GM23338 (cell line): ENCODE data around the gene RLF. TPM values are rescaled to one million over a fixed set of nuclear protein-coding genes. Genes with fewer than 3 reads are reported as not detected.

Source experiments
- ATAC-seq: fragments of 200-7000 bp; cut with Tn5 transposase; 3 replicates; pipeline ENCODE4 v1.9.1; 2020
- DNase-seq: peaks from one replicate; pipeline ENCODE4 v3.0.0-alpha.2; 2015; ENCODE audit warnings: low spot score
- H2AFZ ChIP-seq: fragments of 200-600 bp; sonication (generic); 2 replicates; pipeline ENCODE4 v1.8.0; 2016; ENCODE audit warnings: antibody characterized with exemption, mild to moderate bottlenecking, moderate library complexity
- H3F3A ChIP-seq: fragments of 200-600 bp; sonication (generic); replicated peaks from 2 replicates; pipeline ENCODE4 v1.8.0; 2017; ENCODE audit warnings: antibody characterized with exemption, mixed run types, low read depth
- H3K27ac ChIP-seq: fragments of 200-600 bp; sonication (generic); 2 replicates; pipeline ENCODE4 v1.6.1; 2016; ENCODE audit warnings: low read depth
- H3K27me3 ChIP-seq: fragments of 200-600 bp; sonication (generic); 2 replicates; pipeline ENCODE4 v1.8.0; 2016; ENCODE audit warnings: mild to moderate bottlenecking, mixed run types, moderate library complexity; ENCODE audit not compliant: insufficient read depth
- H3K36me3 ChIP-seq: fragments of 200-600 bp; sonication (generic); 2 replicates; pipeline ENCODE4 v1.8.0; 2016; ENCODE audit warnings: mild to moderate bottlenecking; ENCODE audit not compliant: insufficient read depth
- H3K4me1 ChIP-seq: fragments of 200-600 bp; sonication (generic); 2 replicates; pipeline ENCODE4 v1.8.0; 2016; ENCODE audit warnings: mild to moderate bottlenecking, moderate library complexity; ENCODE audit not compliant: insufficient read depth
- H3K4me2 ChIP-seq: fragments of 200-600 bp; sonication (generic); 2 replicates; pipeline ENCODE4 v1.7.1; 2017; ENCODE audit warnings: mixed run types
- H3K4me3 ChIP-seq: fragments of 200-600 bp; sonication (generic); 2 replicates; pipeline ENCODE4 v1.6.1; 2016; ENCODE audit warnings: mixed run types
- H3K79me2 ChIP-seq: fragments of 200-600 bp; sonication (generic); replicated peaks from 2 replicates; pipeline ENCODE4 v1.8.0; 2017; ENCODE audit warnings: mild to moderate bottlenecking; ENCODE audit not compliant: insufficient read depth
- H3K9me2 ChIP-seq: fragments of 200-600 bp; sonication (generic); 2 replicates; pipeline ENCODE4 v1.8.0; 2017; ENCODE audit not compliant: insufficient read depth
- H4K20me1 ChIP-seq: fragments of 200-600 bp; sonication (generic); replicated peaks from 2 replicates; pipeline ENCODE4 v1.8.0; 2017; ENCODE audit warnings: mild to moderate bottlenecking; ENCODE audit not compliant: insufficient read depth
- H3K27ac Mint-ChIP-seq: 2 replicates; pipeline ENCODE4 v1.8.0; 2020; ENCODE audit warnings: inconsistent platforms, mild to moderate bottlenecking, moderate library complexity, mixed read lengths
- H3K27me3 Mint-ChIP-seq: 3 replicates; pipeline ENCODE4 v1.8.0; 2022; ENCODE audit warnings: low read depth, mild to moderate bottlenecking, moderate library complexity, mixed read lengths, inconsistent platforms; ENCODE audit not compliant: insufficient read depth, poor library complexity
- H3K36me3 Mint-ChIP-seq: 3 replicates; pipeline ENCODE4 v1.8.0; 2021; ENCODE audit warnings: low read depth, mild to moderate bottlenecking, inconsistent platforms, moderate library complexity, mixed read lengths
- H3K4me1 Mint-ChIP-seq: 3 replicates; pipeline ENCODE4 v1.8.0; 2020; ENCODE audit warnings: mild to moderate bottlenecking, inconsistent platforms, mixed read lengths
- H3K4me3 Mint-ChIP-seq: 3 replicates; pipeline ENCODE4 v1.8.0; 2021; ENCODE audit warnings: moderate library complexity, mild to moderate bottlenecking, inconsistent platforms, mixed read lengths
- H3K9me3 Mint-ChIP-seq: 3 replicates; pipeline ENCODE4 v1.8.0; 2020; ENCODE audit warnings: moderate library complexity, mild to moderate bottlenecking, inconsistent platforms, mixed read lengths
- CREB1 ChIP-seq: fragments of 250-450 bp; sonication (Bioruptor Pico); IDR thresholded peaks from 2 replicates; pipeline ENCODE4 v1.5.0; 2020; ENCODE audit warnings: low read depth, mild to moderate bottlenecking, moderate library complexity
- CTCF ChIP-seq, 2 experiments: fragments of 200-600 bp in 1 of 2; sonication (generic) in 1 of 2; conservative IDR thresholded peaks; 2 replicates each; pipeline versions ENCODE4 v1.5.1 to v1.6.1; 2016 to 2017; ENCODE audit warnings: antibody characterized with exemption in 2 of 2, low read depth in 2 of 2, mild to moderate bottlenecking in 2 of 2, moderate library complexity in 1 of 2
- ETS1 ChIP-seq: IDR thresholded peaks from 2 replicates; pipeline ENCODE4 v1.6.1; 2016; ENCODE audit warnings: antibody characterized with exemption
- EZH2 ChIP-seq: fragments of 200-600 bp; sonication (generic); IDR thresholded peaks from one replicate; pipeline ENCODE4 v1.8.0; 2017; ENCODE audit warnings: antibody characterized with exemption, mild to moderate bottlenecking, low read depth; ENCODE audit not compliant: unreplicated experiment
- EZH2phosphoT487 ChIP-seq: fragments of 200-600 bp; sonication (generic); IDR thresholded peaks from one replicate; pipeline ENCODE4 v1.8.1; 2018; ENCODE audit warnings: antibody characterized with exemption; ENCODE audit not compliant: unreplicated experiment
- JUNB ChIP-seq: IDR thresholded peaks from one replicate; pipeline ENCODE4 v1.6.1; 2016; ENCODE audit warnings: antibody characterized with exemption; ENCODE audit not compliant: unreplicated experiment
- NANOG ChIP-seq: IDR thresholded peaks from 2 replicates; pipeline ENCODE4 v1.6.1; 2016; ENCODE audit warnings: antibody characterized with exemption, borderline replicate concordance
- POLR2AphosphoS5 ChIP-seq: IDR thresholded peaks from 2 replicates; pipeline ENCODE4 v1.6.1; 2016; ENCODE audit warnings: antibody characterized with exemption, low read depth
- REST ChIP-seq: IDR thresholded peaks from one replicate; pipeline ENCODE4 v1.6.1; 2018; ENCODE audit warnings: antibody characterized with exemption; ENCODE audit not compliant: unreplicated experiment
- STAT1 ChIP-seq: IDR thresholded peaks from one replicate; pipeline ENCODE4 v1.6.1; 2016; ENCODE audit warnings: antibody characterized with exemption; ENCODE audit not compliant: unreplicated experiment
- ZNF114 ChIP-seq: fragments of 250-450 bp; sonication (Bioruptor Pico); IDR thresholded peaks from 2 replicates; pipeline ENCODE4 v1.5.0; 2020; ENCODE audit warnings: mild to moderate bottlenecking, moderate library complexity
- ZNF331 ChIP-seq: fragments of 250-450 bp; sonication (Bioruptor Pico); IDR thresholded peaks from 2 replicates; pipeline ENCODE4 v1.5.0; 2020; ENCODE audit warnings: low read depth, mild to moderate bottlenecking, moderate library complexity
- ZNF462 ChIP-seq: fragments of 250-450 bp; sonication (Bioruptor Pico); IDR thresholded peaks from 2 replicates; pipeline ENCODE4 v1.5.0; 2020; ENCODE audit warnings: mild to moderate bottlenecking, moderate library complexity
- polyA plus RNA-seq: library from polyadenylated mRNA; unstranded; fragments of >200 nt; fragmentation: Nextera tagmentation; extraction: Ambion mirVana; gene quantifications from 2 replicates; pipeline ENCODE4 v1.2.1, GENCODE V29; 2016
- total RNA-seq: library from RNA; depleted of rRNA; stranded (reverse); fragments of >200 nt; shearing (Covaris generic); gene quantifications from 2 replicates; pipeline ENCODE4 v1.2.3, GENCODE V29; 2014

Gene RLF
- total and polyA plus RNA-seq, 2 experiments from 2014 or later, result 6.6 to 21.1 TPM

- Histone ChIP-seq H3K4me3 (no peak overlapping the region), H3K9me2 (no peaks in the 10 kb centered on the region), H3K4me1 (no peaks in the 10 kb centered on the region), H3K27ac (no peak overlapping the region), H3K79me2 (no peaks in the 10 kb centered on the region), H3F3A (no peaks in the 10 kb centered on the region), H3K36me3 (no peaks in the 10 kb centered on the region), H4K20me1 (no peaks in the 10 kb centered on the region; the same call in 1 of the 2 replicates), H3K4me2 (no peak overlapping the region), H3K27me3 (no peaks in the 10 kb centered on the region), H2AFZ (no peak overlapping the region)
- Mint-ChIP-seq H3K36me3 (no peaks in the 10 kb centered on the region), H3K27ac (no peak overlapping the region), H3K27me3 (peaks cover 2% of the 10 kb centered on the region), H3K9me3 (no peaks in the 10 kb centered on the region), H3K4me3 (no peak overlapping the region), H3K4me1 (peaks cover 3% of the 10 kb centered on the region)
- no peak for TF ChIP-seq CTCF (conservative IDR thresholded peaks at IDR 0.05; ENCODE audit: low read depth in 2 of 2)
- no peak for TF ChIP-seq POLR2AphosphoS5
- no peak for TF ChIP-seq NANOG
- TF ChIP-seq REST, result no peak
- TF ChIP-seq STAT1, result no peak
- no peak for TF ChIP-seq ZNF331 (CRISPR knock-in tag)
- TF ChIP-seq ETS1, result no peak
- no peak for TF ChIP-seq EZH2phosphoT487
- TF ChIP-seq EZH2, result no peak
- no peak for TF ChIP-seq JUNB
- TF ChIP-seq CREB1, result no peak
- no peak for TF ChIP-seq ZNF114 (CRISPR knock-in tag)
- TF ChIP-seq ZNF462 (CRISPR knock-in tag), result no peak
- no peak for ATAC-seq
- no peak for DNase-seq
Observed at GRCh38 chr1:40155910-40156309, 5.3 kb upstream of the RLF start.
